Colonic mucosa (tissue), 4 donors: Measurements from ENCODE around the gene SLC22A16. TPM values are rescaled to one million over a fixed set of nuclear protein-coding genes. Genes with fewer than 3 reads are reported as not detected.

Experiments used
- DNase-seq: peaks from one replicate; pipeline ENCODE4 v3.0.0-alpha.2; 2020
- H3K27ac ChIP-seq: fragments of 200-600 bp; one replicate; pipeline ENCODE4 v1.8.0; 2021
- H3K27me3 ChIP-seq: fragments of 200-600 bp; one replicate; pipeline ENCODE4 v1.8.0; 2021
- H3K36me3 ChIP-seq: fragments of 200-600 bp; one replicate; pipeline ENCODE4 v1.8.0; 2021
- H3K4me1 ChIP-seq: fragments of 200-600 bp; one replicate; pipeline ENCODE4 v1.8.0; 2021; ENCODE audit warnings: mild to moderate bottlenecking
- H3K4me3 ChIP-seq: fragments of 200-600 bp; one replicate; pipeline ENCODE4 v1.8.0; 2021
- H3K9ac ChIP-seq, 2 donors: one replicate each; pipeline ENCODE4 v1.7.0; 2013; ENCODE audit warnings: control low read depth in 2 of 2, low read depth in 2 of 2, low read length in 2 of 2
- H3K9me3 ChIP-seq: fragments of 200-600 bp; one replicate; pipeline ENCODE4 v1.8.0; 2021
- intact Hi-C: fragments of 100-400 bp; cut with DNase I; formaldehyde crosslinking; loops from one replicate; pipeline ENCODE4 v1.14.1; 2022
- total RNA-seq, 2 donors: library from RNA; stranded (reverse); fragmentation: NEBNext Ultra II Directional in 1 of 2; extraction: Animal tissue kit (Norgen Biotek cat#: 25700) in 1 of 2; gene quantifications; one replicate each; pipeline ENCODE4 v1.2.1, GENCODE V29; 2021
- TF ChIP-seq, protein P1 (sequence below): fragments of 200-600 bp; IDR thresholded peaks from one replicate; pipeline ENCODE4 v1.8.0; 2022; ENCODE audit warnings: antibody characterized with exemption, mild to moderate bottlenecking
- donor health status: healthy.
- donor health status: DM: no; HTN: no; CAD: no.
- donor health status: DM: no; HTN: no; CAD: no.

SLC22A16 gene
- total RNA-seq, 2 donors from 2014 or later: 1.1 TPM; not detected in 1

DNA sequence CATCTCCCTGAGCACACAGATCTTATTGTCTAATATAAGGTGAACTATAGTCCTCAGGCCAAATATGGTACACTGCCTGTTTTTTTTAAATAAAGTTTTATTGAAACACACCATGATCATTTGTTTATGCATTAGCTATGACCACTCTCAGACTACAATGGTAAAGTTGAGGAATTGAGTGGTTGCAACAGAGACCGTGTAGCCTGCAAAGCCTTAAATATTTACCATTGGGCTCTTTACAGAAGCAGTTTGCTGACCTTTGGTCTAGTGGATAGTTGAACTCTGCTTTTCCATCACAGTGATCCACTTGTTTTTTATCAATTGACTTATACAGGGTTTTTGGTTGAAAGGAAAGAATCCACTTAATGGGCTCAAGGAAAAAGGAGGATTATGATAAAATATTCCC is 91.0 kb downstream of the SLC22A16 start:
- Histone ChIP-seq H3K27me3 (no peaks in the 10 kb centered on the region), H3K9me3 (no peaks in the 10 kb centered on the region), H3K4me3 (no peak overlapping the region), H3K9ac (no peak overlapping the region), H3K36me3 (no peaks in the 10 kb centered on the region), H3K27ac (no peak overlapping the region), H3K4me1 (no peaks in the 10 kb centered on the region)
- TF ChIP-seq, protein P1, sequence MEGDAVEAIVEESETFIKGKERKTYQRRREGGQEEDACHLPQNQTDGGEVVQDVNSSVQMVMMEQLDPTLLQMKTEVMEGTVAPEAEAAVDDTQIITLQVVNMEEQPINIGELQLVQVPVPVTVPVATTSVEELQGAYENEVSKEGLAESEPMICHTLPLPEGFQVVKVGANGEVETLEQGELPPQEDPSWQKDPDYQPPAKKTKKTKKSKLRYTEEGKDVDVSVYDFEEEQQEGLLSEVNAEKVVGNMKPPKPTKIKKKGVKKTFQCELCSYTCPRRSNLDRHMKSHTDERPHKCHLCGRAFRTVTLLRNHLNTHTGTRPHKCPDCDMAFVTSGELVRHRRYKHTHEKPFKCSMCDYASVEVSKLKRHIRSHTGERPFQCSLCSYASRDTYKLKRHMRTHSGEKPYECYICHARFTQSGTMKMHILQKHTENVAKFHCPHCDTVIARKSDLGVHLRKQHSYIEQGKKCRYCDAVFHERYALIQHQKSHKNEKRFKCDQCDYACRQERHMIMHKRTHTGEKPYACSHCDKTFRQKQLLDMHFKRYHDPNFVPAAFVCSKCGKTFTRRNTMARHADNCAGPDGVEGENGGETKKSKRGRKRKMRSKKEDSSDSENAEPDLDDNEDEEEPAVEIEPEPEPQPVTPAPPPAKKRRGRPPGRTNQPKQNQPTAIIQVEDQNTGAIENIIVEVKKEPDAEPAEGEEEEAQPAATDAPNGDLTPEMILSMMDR: no peak
- no peak for DNase-seq
- intact Hi-C loops: no loop called here

DNA sequence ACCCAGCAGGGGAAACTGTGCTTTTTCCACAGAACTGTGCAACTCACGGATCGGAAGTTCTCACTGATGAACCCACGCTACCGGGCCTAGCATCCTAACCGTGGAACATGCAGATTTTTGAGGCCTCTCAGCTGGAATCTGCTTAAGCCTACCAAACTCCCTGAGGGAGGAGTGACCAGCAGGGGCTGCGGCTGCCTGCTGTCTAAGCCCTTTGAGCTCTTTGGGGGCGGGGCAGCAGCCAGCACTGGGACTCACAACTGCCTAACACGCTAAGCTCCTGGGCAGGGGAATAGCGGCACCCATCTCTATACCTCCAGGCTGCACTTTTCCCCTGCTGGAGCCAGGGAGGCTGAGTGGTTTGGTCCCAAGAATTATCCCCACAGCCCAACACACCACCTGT is 97.9 kb downstream of the SLC22A16 start:
- H3K4me3 ChIP-seq: no peak overlapping the region
- intact Hi-C loops: no loop called here
- H3K27me3 ChIP-seq: no peaks in the 10 kb centered on the region
- no peak for DNase-seq
- H3K27ac ChIP-seq: no peak overlapping the region
- H3K9me3 ChIP-seq: no peaks in the 10 kb centered on the region
- TF ChIP-seq, protein P1: no peak
- H3K4me1 ChIP-seq: no peaks in the 10 kb centered on the region
- no peaks in the 10 kb centered on the region for H3K36me3 ChIP-seq
- H3K9ac ChIP-seq: no peak overlapping the region

Other genes with a start within 250 kb of the SLC22A16 start
- gene METTL24, start 118.3 kb downstream of the SLC22A16 start, total RNA-seq: 1 to 10 TPM in 1 of 2 donors, under 1 TPM in 1; 0.54 to 3.5 TPM
- 1 to 10 TPM; 2.0 to 2.3 TPM for gene DDO, start 61.0 kb downstream of the SLC22A16 start, total RNA-seq